Suprapubic skin (tissue), 4 donors: ENCODE results near the gene SORCS2. TPM values are rescaled to one million over a fixed set of nuclear protein-coding genes. Genes with fewer than 3 reads are reported as not detected.

ENCODE experiments used
- DNase-seq, 2 donors: peaks; one replicate each; pipeline ENCODE4 v3.0.0-alpha.2; 2019; ENCODE audit warnings: low spot score in 2 of 2
- H3K27ac ChIP-seq: fragments of 200-600 bp; sonication (generic); one replicate; pipeline ENCODE4 v1.5.1; 2019
- H3K27me3 ChIP-seq: fragments of 200-600 bp; sonication (generic); one replicate; pipeline ENCODE4 v1.5.1; 2019
- H3K36me3 ChIP-seq: fragments of 200-600 bp; sonication (generic); one replicate; pipeline ENCODE4 v1.5.1; 2019
- H3K4me1 ChIP-seq: fragments of 200-600 bp; sonication (generic); one replicate; pipeline ENCODE4 v1.5.1; 2019
- H3K4me3 ChIP-seq: fragments of 200-600 bp; sonication (generic); one replicate; pipeline ENCODE4 v1.5.1; 2019; ENCODE audit warnings: mild to moderate bottlenecking
- H3K9me3 ChIP-seq: fragments of 200-600 bp; sonication (generic); one replicate; pipeline ENCODE4 v1.5.1; 2019
- CTCF ChIP-seq, 2 donors: fragments of 200-600 bp in 1 of 2; fragments of 450-650 bp in 1 of 2; sonication (generic) in 1 of 2; IDR thresholded peaks; one replicate each; pipeline ENCODE4 v1.5.1; 2016 to 2019; ENCODE audit warnings: antibody characterized with exemption in 2 of 2, mild to moderate bottlenecking in 1 of 2, moderate library complexity in 1 of 2
- EP300 ChIP-seq: sonication (generic); formaldehyde crosslinking; IDR thresholded peaks from one replicate; pipeline ENCODE4 v1.6.1; 2017; ENCODE audit warnings: antibody characterized with exemption
- POLR2A ChIP-seq, 2 donors: fragments of 450-650 bp; IDR thresholded peaks; one replicate each; pipeline ENCODE4 v1.6.1; 2017; ENCODE audit warnings: antibody characterized with exemption in 2 of 2, mild to moderate bottlenecking in 2 of 2, moderate library complexity in 2 of 2
- POLR2AphosphoS5 ChIP-seq, 3 donors: sonication (generic); formaldehyde crosslinking; IDR thresholded peaks; one replicate each; pipeline ENCODE4 v1.6.1; 2017; ENCODE audit warnings: antibody characterized with exemption in 3 of 3
- WGBS: methylation state at CpG from one replicate; pipeline ENCODE4 v1.1.5; 2018; 5-methylcytosine and 5-hydroxymethylcytosine counted together
- total RNA-seq, 4 donors: library from RNA; depleted of rRNA; stranded (reverse); fragments of >200 nt; gene quantifications; one replicate each; pipeline ENCODE4 v1.1.0, GENCODE V29; 2016

The SORCS2 gene
- total RNA-seq, 4 donors from 2014 or later, result 0.94 to 4.6 (median 1.3) TPM

GRCh38 chr4:7723625-7724024, 531.3 kb downstream of the SORCS2 start:
- 97% methylated on average over 15 of the region's 16 CpGs for WGBS
- Histone ChIP-seq H3K36me3 (no peaks in the 10 kb centered on the region), H3K9me3 (no peaks in the 10 kb centered on the region), H3K27me3 (no peaks in the 10 kb centered on the region), H3K4me1 (peaks cover 3% of the 10 kb centered on the region), H3K27ac (no peak overlapping the region), H3K4me3 (no peak overlapping the region)
- TF ChIP-seq CTCF (IDR thresholded peaks at IDR 0.05) (no peak), POLR2A (IDR thresholded peaks at IDR 0.05) (no peak), POLR2AphosphoS5 (IDR thresholded peaks at IDR 0.05) (no peak), EP300 (no peak)
- no peak for DNase-seq

- no peak for DNase-seq
- Histone ChIP-seq H3K27ac (no peak overlapping the region), H3K4me3 (no peak overlapping the region), H3K9me3 (no peaks in the 10 kb centered on the region), H3K4me1 (no peaks in the 10 kb centered on the region), H3K27me3 (no peaks in the 10 kb centered on the region), H3K36me3 (no peaks in the 10 kb centered on the region)
- TF ChIP-seq POLR2A (IDR thresholded peaks at IDR 0.05) (no peak), POLR2AphosphoS5 (IDR thresholded peaks at IDR 0.05) (no peak), CTCF (IDR thresholded peaks at IDR 0.05) (no peak), EP300 (no peak)
- WGBS, result 71% methylated on average over 3 of the region's 9 CpGs
Observed at GRCh38 chr4:7725951-7726350, 533.6 kb downstream of the SORCS2 start.

- Histone ChIP-seq H3K36me3 (no peaks in the 10 kb centered on the region), H3K9me3 (no peaks in the 10 kb centered on the region), H3K27me3 (no peaks in the 10 kb centered on the region), H3K27ac (no peak overlapping the region), H3K4me3 (no peak overlapping the region), H3K4me1 (no peaks in the 10 kb centered on the region)
- 89% methylated on average over 4 of the region's 22 CpGs for WGBS
- TF ChIP-seq EP300, result no peak
- DNase-seq, result no peak
Observed at GRCh38 chr4:7726665-7727413, 534.5 kb downstream of the SORCS2 start.

- Histone ChIP-seq H3K9me3 (no peaks in the 10 kb centered on the region), H3K4me3 (no peak overlapping the region), H3K27me3 (no peaks in the 10 kb centered on the region), H3K36me3 (no peaks in the 10 kb centered on the region), H3K4me1 (no peaks in the 10 kb centered on the region), H3K27ac (no peak overlapping the region)
- WGBS, result 86% methylated on average over 1 of the region's 1 CpG
- DNase-seq, result no peak
- TF ChIP-seq POLR2A (IDR thresholded peaks at IDR 0.05), result no peak
- TF ChIP-seq POLR2AphosphoS5 (IDR thresholded peaks at IDR 0.05), result no peak
- no peak for TF ChIP-seq CTCF (IDR thresholded peaks at IDR 0.05)
- no peak for TF ChIP-seq EP300
Observed at GRCh38 chr4:7727749-7728148, 535.4 kb downstream of the SORCS2 start.

- WGBS, result 90% methylated on average over 4 of the region's 4 CpGs
- no peaks in the 10 kb centered on the region for H3K27me3 ChIP-seq
- no peak for TF ChIP-seq POLR2AphosphoS5 (IDR thresholded peaks at IDR 0.05)
- H3K4me1 ChIP-seq, result no peaks in the 10 kb centered on the region
- H3K36me3 ChIP-seq, result no peaks in the 10 kb centered on the region
- DNase-seq, result no peak
- H3K4me3 ChIP-seq, result no peak overlapping the region
- no peaks in the 10 kb centered on the region for H3K9me3 ChIP-seq
- no peak overlapping the region for H3K27ac ChIP-seq
Observed at GRCh38 chr4:7731437-7731836, 539.1 kb downstream of the SORCS2 start.

- H3K36me3 ChIP-seq, result no peaks in the 10 kb centered on the region
- 92% methylated on average over 9 of the region's 9 CpGs for WGBS
- no peak overlapping the region for H3K4me3 ChIP-seq
- no peak for DNase-seq
- H3K27me3 ChIP-seq, result no peaks in the 10 kb centered on the region
- no peaks in the 10 kb centered on the region for H3K4me1 ChIP-seq
- H3K9me3 ChIP-seq, result no peaks in the 10 kb centered on the region
- no peak overlapping the region for H3K27ac ChIP-seq
- TF ChIP-seq POLR2AphosphoS5 (IDR thresholded peaks at IDR 0.05) (no peak), POLR2A (IDR thresholded peaks at IDR 0.05) (no peak), EP300 (no peak), CTCF (IDR thresholded peaks at IDR 0.05) (no peak)
Observed at GRCh38 chr4:7732263-7732662, 539.9 kb downstream of the SORCS2 start.
